HG02938 (cell line): ENCODE data around the gene HES1.
"Not testable (repeated sequence)": the region's sequence is repeated elsewhere in the genome, so short reads cannot be mapped to it uniquely, and the experiment has no call there.

Experiments
- ATAC-seq: cut with Tn5 transposase; IDR thresholded peaks from one replicate; pipeline ENCODE4 v1.9.1; 2021; ENCODE audit warnings: mild to moderate bottlenecking, moderate library complexity; ENCODE audit not compliant: unreplicated experiment

Gene HES1

DNA sequence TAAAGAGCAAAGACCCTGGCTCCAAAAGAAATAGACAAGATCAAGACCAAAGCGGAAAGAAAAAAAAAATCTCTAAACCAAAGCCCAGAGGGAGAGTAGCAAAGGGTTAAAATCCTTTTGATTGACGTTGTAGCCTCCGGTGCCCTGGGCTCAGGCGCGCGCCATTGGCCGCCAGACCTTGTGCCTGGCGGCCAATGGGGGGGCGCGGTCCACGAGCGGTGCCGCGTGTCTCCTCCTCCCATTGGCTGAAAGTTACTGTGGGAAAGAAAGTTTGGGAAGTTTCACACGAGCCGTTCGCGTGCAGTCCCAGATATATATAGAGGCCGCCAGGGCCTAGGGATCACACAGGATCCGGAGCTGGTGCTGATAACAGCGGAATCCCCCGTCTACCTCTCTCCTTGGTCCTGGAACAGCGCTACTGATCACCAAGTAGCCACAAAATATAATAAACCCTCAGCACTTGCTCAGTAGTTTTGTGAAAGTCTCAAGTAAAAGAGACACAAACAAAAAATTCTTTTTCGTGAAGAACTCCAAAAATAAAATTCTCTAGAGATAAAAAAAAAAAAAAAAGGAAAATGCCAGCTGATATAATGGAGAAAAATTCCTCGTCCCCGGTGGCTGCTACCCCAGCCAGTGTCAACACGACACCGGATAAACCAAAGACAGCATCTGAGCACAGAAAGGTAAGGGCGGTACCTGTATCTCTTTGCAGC lies at the start of gene HES1:
TSS of gene HES1 (plus strand) at position 343 of the 713 bp plus-strand sequence. CDS start at position 576, 233 bp downstream.
- ATAC-seq, result no peak

DNA sequence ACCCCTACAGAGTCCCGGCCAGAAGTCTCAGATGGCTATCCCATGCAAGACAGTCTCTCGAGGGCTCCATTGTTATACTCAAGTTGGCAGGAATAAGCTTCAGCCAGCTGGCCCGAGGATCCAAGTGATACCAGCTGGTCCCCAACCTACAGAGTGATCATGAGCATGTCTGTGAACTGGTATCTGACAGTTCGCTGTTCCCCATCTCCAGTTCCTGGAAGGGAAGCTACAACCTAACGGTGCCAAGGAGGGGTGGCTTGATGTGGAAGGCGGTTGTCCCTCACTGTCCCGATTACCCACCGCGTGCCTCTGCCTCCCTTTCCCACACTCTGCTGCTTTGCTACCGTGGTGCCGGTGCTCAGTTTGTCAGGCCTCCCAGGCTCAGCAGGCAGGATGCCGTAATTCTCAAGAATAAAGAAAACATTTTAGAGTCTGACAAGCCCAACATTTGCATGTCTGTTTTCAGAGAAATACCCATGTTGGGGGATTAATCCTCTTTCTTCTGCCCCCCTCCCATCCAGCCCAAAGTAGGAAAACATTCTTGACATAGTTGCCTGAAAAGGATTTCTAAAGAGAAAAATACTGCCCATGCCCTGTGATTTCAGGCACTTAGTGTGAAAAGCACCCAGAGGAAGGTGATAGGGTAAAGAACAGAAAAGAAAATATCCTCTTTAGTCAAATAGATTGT lies 49.4 kb upstream of the HES1 start:
- no peak for ATAC-seq

- ATAC-seq, result no peak
These were observed 48.7 kb upstream of the HES1 start for GRCh38 chr3:194087280-194087679.

GRCh38 chr3:194087995-194088855 lies 47.7 kb upstream of the HES1 start:
- ATAC-seq, result no peak

GRCh38 chr3:194089357-194090177 lies 46.4 kb upstream of the HES1 start:
- peak; percentile 47 for ATAC-seq

DNA sequence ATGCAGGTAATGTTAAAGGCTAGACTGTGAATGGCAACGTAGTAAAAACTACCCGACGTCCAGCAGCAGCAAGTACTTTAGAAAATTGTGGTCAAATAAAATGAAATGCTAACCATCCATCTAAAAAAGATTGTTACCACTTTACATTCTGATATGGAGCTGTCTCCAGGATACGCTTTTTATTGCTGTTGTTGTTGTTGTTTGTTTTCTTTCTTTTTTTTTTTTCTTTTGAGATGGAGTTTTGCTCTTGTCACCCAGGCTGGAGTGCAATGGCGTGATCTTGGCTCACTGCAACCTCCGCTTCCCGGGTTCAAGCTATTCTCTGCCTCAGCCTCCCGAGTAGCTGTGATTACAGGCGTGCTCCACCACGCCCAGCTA lies 45.8 kb upstream of the HES1 start:
- ATAC-seq, result not testable (repeated sequence)

- no peak for ATAC-seq
These were observed 45.2 kb upstream of the HES1 start for GRCh38 chr3:194090716-194091115.

- no peak for ATAC-seq
These were observed 44.8 kb upstream of the HES1 start for GRCh38 chr3:194091141-194091540.

DNA sequence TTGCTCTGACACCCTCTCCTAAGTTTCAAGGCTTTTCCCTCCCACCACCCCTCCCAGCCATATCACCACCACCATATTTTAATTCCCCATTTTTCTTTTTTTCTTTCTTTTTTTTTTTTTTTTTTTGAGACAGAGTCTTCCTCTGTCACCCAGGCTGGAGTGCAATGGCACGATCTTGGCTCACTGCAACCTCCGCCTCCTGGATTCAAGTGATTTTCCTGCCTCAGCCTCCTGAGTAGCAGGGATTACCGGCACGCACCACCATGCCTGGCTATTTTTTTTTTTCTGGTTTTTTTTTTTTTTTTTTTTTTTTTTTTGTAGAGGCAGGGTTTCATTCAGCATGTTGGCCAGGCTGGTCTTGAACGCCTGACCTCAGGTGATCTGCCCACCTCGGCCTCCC lies 44.1 kb upstream of the HES1 start:
- not testable (repeated sequence) for ATAC-seq

GRCh38 chr3:194092881-194093301 lies 43.1 kb upstream of the HES1 start:
- ATAC-seq, result no peak

- ATAC-seq, result no peak
These were observed 42.1 kb upstream of the HES1 start for GRCh38 chr3:194093842-194094241.

DNA sequence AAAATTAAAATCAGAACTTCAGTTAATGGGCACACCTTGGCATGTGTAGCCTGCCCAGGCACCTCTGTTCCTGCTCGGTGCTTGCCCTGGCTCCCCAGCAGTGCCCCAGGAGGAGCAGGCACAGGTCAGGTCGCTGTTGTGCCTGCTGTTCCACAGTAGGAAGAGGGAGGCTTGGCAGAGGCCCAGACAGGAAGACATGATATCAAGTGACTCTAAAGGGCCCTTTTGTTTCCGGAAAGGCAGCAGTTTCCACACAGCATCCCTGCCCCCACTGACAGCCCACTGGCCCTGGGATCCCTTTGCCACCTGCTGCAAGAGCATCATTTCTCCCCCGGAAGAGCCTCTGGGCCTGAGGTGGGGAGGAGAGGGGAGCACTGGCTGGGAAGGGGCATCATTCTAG lies 40.5 kb upstream of the HES1 start:
- no peak for ATAC-seq

- ATAC-seq, result no peak
These were observed 40.0 kb upstream of the HES1 start for GRCh38 chr3:194095902-194096301.

- no peak for ATAC-seq
These were observed 38.6 kb upstream of the HES1 start for GRCh38 chr3:194097141-194097882.

- no peak for ATAC-seq
These were observed 37.7 kb upstream of the HES1 start for GRCh38 chr3:194098081-194098842.

- ATAC-seq, result no peak
These were observed 37.1 kb upstream of the HES1 start for GRCh38 chr3:194098843-194099183.

DNA sequence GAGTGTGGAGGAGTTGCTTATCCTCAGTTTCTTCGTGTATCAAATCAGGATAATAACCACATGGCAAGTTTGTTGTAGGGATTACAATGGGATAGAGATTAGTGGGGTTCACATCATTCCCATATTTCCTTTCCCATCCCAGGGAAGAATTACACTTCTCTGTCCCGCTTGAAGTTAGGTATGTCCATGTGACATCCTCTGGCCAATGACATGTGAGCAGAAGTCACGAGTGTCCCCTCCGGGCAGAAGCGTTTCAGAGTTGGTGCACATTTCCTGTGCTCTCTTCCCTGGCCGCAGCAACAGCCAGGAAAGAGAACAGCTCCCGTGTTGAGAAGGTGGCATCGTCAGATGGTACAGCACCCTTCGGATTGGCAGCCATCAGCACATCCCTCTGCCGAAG lies 36.7 kb upstream of the HES1 start:
- ATAC-seq, result no peak

- peak; percentile 91 for ATAC-seq
These were observed 35.0 kb upstream of the HES1 start for GRCh38 chr3:194100856-194101390.
